Choroid plexus epithelial cell (primary cell): ENCODE data around the gene TGFB2.

Experiments used
- DNase-seq: peaks from one replicate; pipeline ENCODE4 v3.0.0-alpha.2; 2010; ENCODE audit warnings: low read depth
- H3K4me3 ChIP-seq: 2 replicates; pipeline ENCODE4 v1.5.1; 2011; ENCODE audit warnings: low read depth, mild to moderate bottlenecking, control low read depth, low read length, moderate library complexity
- TF ChIP-seq, protein P1 (sequence below): conservative IDR thresholded peaks from 2 replicates; pipeline ENCODE4 v1.5.1; 2011; ENCODE audit warnings: low read depth, mild to moderate bottlenecking, control low read depth, inconsistent platforms, low read length, moderate library complexity

TGFB2 gene

DNA sequence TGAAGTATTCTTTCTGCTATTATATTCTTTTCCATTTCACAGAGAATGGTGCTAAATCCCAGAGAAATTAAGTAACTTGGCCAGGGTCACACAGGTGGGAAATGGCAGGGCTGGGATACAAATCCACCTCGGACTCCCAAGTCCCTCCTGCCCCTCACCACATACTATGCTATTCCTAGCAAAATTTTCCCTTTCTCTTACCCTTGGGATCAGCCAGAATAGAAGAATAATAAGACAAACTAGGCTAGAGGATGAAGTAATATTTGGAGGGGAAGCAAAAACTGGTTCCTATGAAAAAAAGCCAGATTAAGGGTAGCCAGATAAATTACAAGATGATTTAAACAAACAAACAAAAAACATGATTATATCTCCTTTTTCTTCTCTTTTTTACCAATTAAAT is 62.5 kb downstream of the TGFB2 start:
- TF ChIP-seq, protein P1, sequence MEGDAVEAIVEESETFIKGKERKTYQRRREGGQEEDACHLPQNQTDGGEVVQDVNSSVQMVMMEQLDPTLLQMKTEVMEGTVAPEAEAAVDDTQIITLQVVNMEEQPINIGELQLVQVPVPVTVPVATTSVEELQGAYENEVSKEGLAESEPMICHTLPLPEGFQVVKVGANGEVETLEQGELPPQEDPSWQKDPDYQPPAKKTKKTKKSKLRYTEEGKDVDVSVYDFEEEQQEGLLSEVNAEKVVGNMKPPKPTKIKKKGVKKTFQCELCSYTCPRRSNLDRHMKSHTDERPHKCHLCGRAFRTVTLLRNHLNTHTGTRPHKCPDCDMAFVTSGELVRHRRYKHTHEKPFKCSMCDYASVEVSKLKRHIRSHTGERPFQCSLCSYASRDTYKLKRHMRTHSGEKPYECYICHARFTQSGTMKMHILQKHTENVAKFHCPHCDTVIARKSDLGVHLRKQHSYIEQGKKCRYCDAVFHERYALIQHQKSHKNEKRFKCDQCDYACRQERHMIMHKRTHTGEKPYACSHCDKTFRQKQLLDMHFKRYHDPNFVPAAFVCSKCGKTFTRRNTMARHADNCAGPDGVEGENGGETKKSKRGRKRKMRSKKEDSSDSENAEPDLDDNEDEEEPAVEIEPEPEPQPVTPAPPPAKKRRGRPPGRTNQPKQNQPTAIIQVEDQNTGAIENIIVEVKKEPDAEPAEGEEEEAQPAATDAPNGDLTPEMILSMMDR = no peak
- no peak overlapping the region for H3K4me3 ChIP-seq
- no peak for DNase-seq

DNA sequence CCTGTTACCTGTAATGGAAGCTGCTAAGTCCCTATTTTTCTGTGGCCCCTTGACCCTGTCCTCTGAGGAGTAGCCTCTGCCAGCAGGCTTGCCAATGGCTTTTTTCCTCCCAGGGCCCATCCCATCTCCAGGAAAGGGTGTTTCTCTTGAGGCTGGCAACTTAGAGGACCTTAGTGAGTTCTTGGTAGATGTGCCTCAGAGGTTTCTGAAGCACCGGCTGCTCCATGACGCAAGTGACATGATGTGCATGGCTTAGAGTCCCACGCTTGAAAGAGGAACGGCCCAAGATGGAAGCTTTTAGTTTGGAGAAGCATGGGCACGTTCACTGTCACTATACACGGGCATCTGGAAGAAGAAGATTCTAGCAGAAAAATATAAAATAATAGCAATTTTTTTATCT is 63.0 kb downstream of the TGFB2 start:
- TF ChIP-seq, protein P1 = no peak
- H3K4me3 ChIP-seq = no peak overlapping the region
- no peak for DNase-seq

DNA sequence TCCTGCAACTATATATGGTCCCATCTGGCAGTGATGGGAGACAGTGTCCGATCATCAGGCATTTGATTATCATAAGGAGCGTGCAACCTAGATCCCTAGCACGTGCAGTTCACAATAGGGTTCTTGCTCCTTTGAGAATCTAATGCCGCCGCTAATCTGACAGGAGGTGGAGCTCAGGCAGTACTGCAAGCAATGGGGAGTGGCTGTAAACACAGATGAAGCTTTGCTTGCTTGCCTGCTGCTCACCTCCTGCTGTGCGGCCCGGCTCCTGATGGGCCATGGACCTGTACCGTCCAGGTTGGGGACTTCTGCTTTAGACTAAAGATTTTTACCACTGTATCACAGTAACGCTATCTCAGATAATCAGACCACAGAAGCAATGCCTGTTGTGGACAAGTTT is 63.8 kb downstream of the TGFB2 start:
- TF ChIP-seq, protein P1 = no peak
- DNase-seq = peak; percentile 45

DNA sequence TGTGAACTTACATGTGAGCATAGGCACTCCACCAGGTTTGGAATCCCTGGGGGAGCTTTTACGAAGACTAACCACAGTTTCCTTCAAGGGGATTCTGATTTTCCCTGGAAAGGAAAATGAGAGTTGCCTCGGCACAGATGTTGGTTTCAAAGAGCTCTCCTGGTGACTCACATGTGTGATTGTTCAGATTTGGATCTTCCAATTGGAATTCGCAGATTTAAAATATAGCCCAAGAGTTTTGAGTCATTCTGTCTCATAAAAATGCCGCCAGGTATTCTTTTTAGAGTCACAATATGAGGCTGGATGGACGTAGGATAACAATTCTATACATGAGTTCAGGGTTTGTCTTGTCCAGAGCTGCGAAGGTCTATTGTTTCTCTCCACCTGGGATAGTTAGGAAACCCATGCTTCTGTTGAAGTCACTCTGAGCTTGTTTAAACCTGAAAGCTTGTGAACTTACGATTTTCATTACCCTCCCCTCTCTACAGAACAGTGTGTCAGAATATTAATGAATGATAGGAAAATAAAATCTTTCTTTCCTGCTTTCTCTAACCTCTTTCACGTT is 64.9 kb downstream of the TGFB2 start:
- TF ChIP-seq, protein P1 = no peak
- DNase-seq = no peak
- H3K4me3 ChIP-seq = no peak overlapping the region

More for the DNA sequence above, 63.8 kb downstream of the TGFB2 start:
- no peak overlapping the region for H3K4me3 ChIP-seq

DNA sequence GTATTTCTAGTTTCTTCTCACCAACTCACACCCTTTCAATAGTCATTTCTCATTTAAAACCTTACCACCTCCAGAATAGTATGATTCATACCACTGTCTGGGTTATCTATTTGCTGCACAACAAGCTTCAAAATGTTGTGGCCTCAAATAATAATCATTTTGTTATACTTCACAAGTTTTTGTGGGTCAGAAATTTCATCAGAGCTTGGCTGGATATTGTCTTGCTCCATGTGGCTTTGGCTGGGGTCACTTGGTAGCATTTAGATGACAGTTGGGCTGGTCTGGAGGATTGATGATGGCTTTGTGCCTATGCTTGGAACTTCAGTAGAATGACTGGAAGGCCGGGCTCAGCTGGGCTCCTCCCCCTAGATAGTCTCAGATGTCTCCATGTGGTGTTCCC is 66.0 kb downstream of the TGFB2 start:
- no peak for DNase-seq
- TF ChIP-seq, protein P1 = no peak
- H3K4me3 ChIP-seq = no peak overlapping the region

DNA sequence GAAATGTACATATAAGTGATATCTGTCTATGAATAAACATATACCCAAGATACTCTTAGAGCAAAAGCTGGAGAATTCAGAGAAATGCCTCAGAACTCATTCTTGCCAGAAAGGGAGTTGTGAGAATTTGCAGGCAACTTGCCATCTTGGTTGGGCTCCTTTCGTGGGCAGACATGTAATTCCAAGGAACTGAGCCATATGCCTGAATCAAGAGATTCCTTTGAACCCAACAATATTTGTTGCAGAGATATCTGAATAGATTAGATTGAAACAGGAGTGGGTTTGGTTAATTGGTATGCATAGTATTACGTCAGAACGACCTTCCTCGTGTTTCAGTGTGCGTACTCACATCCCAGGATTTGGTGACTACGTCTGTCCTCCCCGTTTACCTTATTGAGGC is 67.0 kb downstream of the TGFB2 start:
- TF ChIP-seq, protein P1 = no peak
- peak; percentile 45 for DNase-seq
- no peak overlapping the region for H3K4me3 ChIP-seq

DNA sequence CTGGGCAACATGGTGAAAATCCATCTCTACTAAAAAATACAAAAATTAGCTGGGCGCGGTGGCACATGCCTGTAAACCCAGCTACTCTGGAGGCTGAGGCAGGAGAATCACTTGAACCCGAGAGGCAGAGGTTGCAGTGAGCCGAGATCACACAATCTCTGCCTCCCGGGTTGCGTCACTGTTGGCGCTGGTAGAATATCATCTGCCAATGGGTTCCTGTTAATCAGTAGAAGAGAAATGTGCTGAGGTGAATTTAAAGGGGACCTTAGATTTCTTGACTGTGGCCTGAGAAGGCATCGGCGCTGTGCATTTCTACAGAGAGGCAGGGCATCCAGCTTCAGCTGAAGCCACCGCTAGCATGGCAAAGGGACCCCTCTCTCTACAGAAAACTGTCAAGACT is 68.0 kb downstream of the TGFB2 start:
- TF ChIP-seq, protein P1 = no peak

More for the DNA sequence above, 68.0 kb downstream of the TGFB2 start:
- no peak overlapping the region for H3K4me3 ChIP-seq
- no peak for DNase-seq
